GM23338 (cell line): ENCODE data around the gene SARS2. TPM values are rescaled to one million over a fixed set of nuclear protein-coding genes. Genes with fewer than 3 reads are reported as not detected.
A peak's percentile ranks its signal among the peaks of the same experiment; 100 is the strongest.

Experiments used
- ATAC-seq: fragments of 200-7000 bp; cut with Tn5 transposase; 3 replicates; pipeline ENCODE4 v1.9.1; 2020
- DNase-seq: peaks from one replicate; pipeline ENCODE4 v3.0.0-alpha.2; 2015; ENCODE audit warnings: low spot score
- H2AFZ ChIP-seq: fragments of 200-600 bp; sonication (generic); 2 replicates; pipeline ENCODE4 v1.8.0; 2016; ENCODE audit warnings: antibody characterized with exemption, mild to moderate bottlenecking, moderate library complexity
- H3F3A ChIP-seq: fragments of 200-600 bp; sonication (generic); replicated peaks from 2 replicates; pipeline ENCODE4 v1.8.0; 2017; ENCODE audit warnings: antibody characterized with exemption, mixed run types, low read depth
- H3K27ac ChIP-seq: fragments of 200-600 bp; sonication (generic); 2 replicates; pipeline ENCODE4 v1.6.1; 2016; ENCODE audit warnings: low read depth
- H3K27me3 ChIP-seq: fragments of 200-600 bp; sonication (generic); 2 replicates; pipeline ENCODE4 v1.8.0; 2016; ENCODE audit warnings: mild to moderate bottlenecking, mixed run types, moderate library complexity; ENCODE audit not compliant: insufficient read depth
- H3K36me3 ChIP-seq: fragments of 200-600 bp; sonication (generic); 2 replicates; pipeline ENCODE4 v1.8.0; 2016; ENCODE audit warnings: mild to moderate bottlenecking; ENCODE audit not compliant: insufficient read depth
- H3K4me1 ChIP-seq: fragments of 200-600 bp; sonication (generic); 2 replicates; pipeline ENCODE4 v1.8.0; 2016; ENCODE audit warnings: mild to moderate bottlenecking, moderate library complexity; ENCODE audit not compliant: insufficient read depth
- H3K4me2 ChIP-seq: fragments of 200-600 bp; sonication (generic); 2 replicates; pipeline ENCODE4 v1.7.1; 2017; ENCODE audit warnings: mixed run types
- H3K4me3 ChIP-seq: fragments of 200-600 bp; sonication (generic); 2 replicates; pipeline ENCODE4 v1.6.1; 2016; ENCODE audit warnings: mixed run types
- H3K79me2 ChIP-seq: fragments of 200-600 bp; sonication (generic); replicated peaks from 2 replicates; pipeline ENCODE4 v1.8.0; 2017; ENCODE audit warnings: mild to moderate bottlenecking; ENCODE audit not compliant: insufficient read depth
- H3K9me2 ChIP-seq: fragments of 200-600 bp; sonication (generic); 2 replicates; pipeline ENCODE4 v1.8.0; 2017; ENCODE audit not compliant: insufficient read depth
- H4K20me1 ChIP-seq: fragments of 200-600 bp; sonication (generic); replicated peaks from 2 replicates; pipeline ENCODE4 v1.8.0; 2017; ENCODE audit warnings: mild to moderate bottlenecking; ENCODE audit not compliant: insufficient read depth
- H3K27ac Mint-ChIP-seq: 2 replicates; pipeline ENCODE4 v1.8.0; 2020; ENCODE audit warnings: inconsistent platforms, mild to moderate bottlenecking, moderate library complexity, mixed read lengths
- H3K27me3 Mint-ChIP-seq: 3 replicates; pipeline ENCODE4 v1.8.0; 2022; ENCODE audit warnings: low read depth, mild to moderate bottlenecking, moderate library complexity, mixed read lengths, inconsistent platforms; ENCODE audit not compliant: insufficient read depth, poor library complexity
- H3K36me3 Mint-ChIP-seq: 3 replicates; pipeline ENCODE4 v1.8.0; 2021; ENCODE audit warnings: low read depth, mild to moderate bottlenecking, inconsistent platforms, moderate library complexity, mixed read lengths
- H3K4me1 Mint-ChIP-seq: 3 replicates; pipeline ENCODE4 v1.8.0; 2020; ENCODE audit warnings: mild to moderate bottlenecking, inconsistent platforms, mixed read lengths
- H3K4me3 Mint-ChIP-seq: 3 replicates; pipeline ENCODE4 v1.8.0; 2021; ENCODE audit warnings: moderate library complexity, mild to moderate bottlenecking, inconsistent platforms, mixed read lengths
- H3K9me3 Mint-ChIP-seq: 3 replicates; pipeline ENCODE4 v1.8.0; 2020; ENCODE audit warnings: moderate library complexity, mild to moderate bottlenecking, inconsistent platforms, mixed read lengths
- CREB1 ChIP-seq: fragments of 250-450 bp; sonication (Bioruptor Pico); IDR thresholded peaks from 2 replicates; pipeline ENCODE4 v1.5.0; 2020; ENCODE audit warnings: low read depth, mild to moderate bottlenecking, moderate library complexity
- EZH2 ChIP-seq: fragments of 200-600 bp; sonication (generic); IDR thresholded peaks from one replicate; pipeline ENCODE4 v1.8.0; 2017; ENCODE audit warnings: antibody characterized with exemption, mild to moderate bottlenecking, low read depth; ENCODE audit not compliant: unreplicated experiment
- EZH2phosphoT487 ChIP-seq: fragments of 200-600 bp; sonication (generic); IDR thresholded peaks from one replicate; pipeline ENCODE4 v1.8.1; 2018; ENCODE audit warnings: antibody characterized with exemption; ENCODE audit not compliant: unreplicated experiment
- JUNB ChIP-seq: IDR thresholded peaks from one replicate; pipeline ENCODE4 v1.6.1; 2016; ENCODE audit warnings: antibody characterized with exemption; ENCODE audit not compliant: unreplicated experiment
- POLR2AphosphoS5 ChIP-seq: IDR thresholded peaks from 2 replicates; pipeline ENCODE4 v1.6.1; 2016; ENCODE audit warnings: antibody characterized with exemption, low read depth
- STAT1 ChIP-seq: IDR thresholded peaks from one replicate; pipeline ENCODE4 v1.6.1; 2016; ENCODE audit warnings: antibody characterized with exemption; ENCODE audit not compliant: unreplicated experiment
- ZNF331 ChIP-seq: fragments of 250-450 bp; sonication (Bioruptor Pico); IDR thresholded peaks from 2 replicates; pipeline ENCODE4 v1.5.0; 2020; ENCODE audit warnings: low read depth, mild to moderate bottlenecking, moderate library complexity
- polyA plus RNA-seq: library from polyadenylated mRNA; unstranded; fragments of >200 nt; fragmentation: Nextera tagmentation; extraction: Ambion mirVana; gene quantifications from 2 replicates; pipeline ENCODE4 v1.2.1, GENCODE V29; 2016
- total RNA-seq: library from RNA; depleted of rRNA; stranded (reverse); fragments of >200 nt; shearing (Covaris generic); gene quantifications from 2 replicates; pipeline ENCODE4 v1.2.3, GENCODE V29; 2014
- TF ChIP-seq, protein P1 (sequence below): IDR thresholded peaks from one replicate; pipeline ENCODE4 v1.6.1; 2018; ENCODE audit warnings: antibody characterized with exemption; ENCODE audit not compliant: unreplicated experiment
- TF ChIP-seq, protein P2 (sequence below), 2 experiments: fragments of 200-600 bp in 1 of 2; sonication (generic) in 1 of 2; conservative IDR thresholded peaks; 2 replicates each; pipeline versions ENCODE4 v1.5.1 to v1.6.1; 2016 to 2017; ENCODE audit warnings: antibody characterized with exemption in 2 of 2, low read depth in 2 of 2, mild to moderate bottlenecking in 2 of 2, moderate library complexity in 1 of 2
- TF ChIP-seq, protein P3 (sequence below): IDR thresholded peaks from 2 replicates; pipeline ENCODE4 v1.6.1; 2016; ENCODE audit warnings: antibody characterized with exemption

The SARS2 gene
- total and polyA plus RNA-seq, 2 experiments from 2014 or later: 70.6 to 75.7 TPM

DNA sequence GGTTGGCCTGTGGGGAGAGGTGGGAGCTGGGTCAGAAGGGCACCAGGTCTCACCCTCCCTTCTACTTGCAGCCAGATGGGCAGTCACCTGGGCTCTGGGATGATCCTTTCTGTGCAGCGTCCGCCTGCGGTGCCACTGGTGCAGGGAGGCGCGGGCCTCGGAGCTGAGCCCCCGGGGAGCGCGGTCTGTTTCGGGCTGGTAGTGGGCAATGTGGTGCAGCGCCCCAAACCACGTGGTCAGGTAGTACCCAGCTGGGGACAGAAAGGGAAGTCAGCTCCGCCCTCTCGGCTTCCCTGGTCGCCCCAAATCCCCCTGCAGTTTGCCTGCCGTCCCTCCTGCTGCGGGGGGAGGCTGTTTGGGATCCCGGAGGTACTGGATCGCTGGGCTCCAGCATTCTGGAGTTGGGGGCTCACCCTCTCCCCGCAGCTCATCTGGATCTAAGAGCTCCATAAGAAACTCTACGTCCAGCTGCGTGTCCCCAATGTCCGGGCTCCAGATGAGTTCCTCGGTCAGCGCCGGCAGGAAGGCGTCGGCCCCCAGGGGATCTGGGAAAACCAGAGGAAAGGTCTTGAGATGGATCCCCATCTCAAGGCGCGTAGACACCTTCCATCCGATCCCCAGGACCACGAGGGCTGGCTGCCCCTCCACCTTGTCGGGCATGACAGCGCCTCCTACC lies 61.3 kb downstream of the SARS2 start:
- Histone ChIP-seq H3K4me2 (peak overlapping the region; percentile 91), H3K79me2 (no peaks in the 10 kb centered on the region), H4K20me1 (no peaks in the 10 kb centered on the region), H3K36me3 (no peaks in the 10 kb centered on the region), H3F3A (peaks cover 10% of the 10 kb centered on the region; the same call in 1 of the 2 replicates), H3K27me3 (peaks cover 19% of the 10 kb centered on the region), H3K9me2 (no peaks in the 10 kb centered on the region), H2AFZ (peak overlapping the region; percentile 97), H3K4me3 (peak overlapping the region; percentile 81), H3K27ac (no peak overlapping the region), H3K4me1 (no peaks in the 10 kb centered on the region)
- Mint-ChIP-seq H3K4me3 (peak overlapping the region; percentile 78), H3K36me3 (no peaks in the 10 kb centered on the region), H3K27ac (no peak overlapping the region), H3K9me3 (no peaks in the 10 kb centered on the region; the same call in 1 of the 3 replicates), H3K4me1 (peaks cover 8% of the 10 kb centered on the region; the same call in 2 of the 3 replicates), H3K27me3 (peaks cover 11% of the 10 kb centered on the region)
- TF ChIP-seq EZH2phosphoT487: no peak
- TF ChIP-seq JUNB: no peak
- TF ChIP-seq STAT1: no peak
- TF ChIP-seq, protein P1, sequence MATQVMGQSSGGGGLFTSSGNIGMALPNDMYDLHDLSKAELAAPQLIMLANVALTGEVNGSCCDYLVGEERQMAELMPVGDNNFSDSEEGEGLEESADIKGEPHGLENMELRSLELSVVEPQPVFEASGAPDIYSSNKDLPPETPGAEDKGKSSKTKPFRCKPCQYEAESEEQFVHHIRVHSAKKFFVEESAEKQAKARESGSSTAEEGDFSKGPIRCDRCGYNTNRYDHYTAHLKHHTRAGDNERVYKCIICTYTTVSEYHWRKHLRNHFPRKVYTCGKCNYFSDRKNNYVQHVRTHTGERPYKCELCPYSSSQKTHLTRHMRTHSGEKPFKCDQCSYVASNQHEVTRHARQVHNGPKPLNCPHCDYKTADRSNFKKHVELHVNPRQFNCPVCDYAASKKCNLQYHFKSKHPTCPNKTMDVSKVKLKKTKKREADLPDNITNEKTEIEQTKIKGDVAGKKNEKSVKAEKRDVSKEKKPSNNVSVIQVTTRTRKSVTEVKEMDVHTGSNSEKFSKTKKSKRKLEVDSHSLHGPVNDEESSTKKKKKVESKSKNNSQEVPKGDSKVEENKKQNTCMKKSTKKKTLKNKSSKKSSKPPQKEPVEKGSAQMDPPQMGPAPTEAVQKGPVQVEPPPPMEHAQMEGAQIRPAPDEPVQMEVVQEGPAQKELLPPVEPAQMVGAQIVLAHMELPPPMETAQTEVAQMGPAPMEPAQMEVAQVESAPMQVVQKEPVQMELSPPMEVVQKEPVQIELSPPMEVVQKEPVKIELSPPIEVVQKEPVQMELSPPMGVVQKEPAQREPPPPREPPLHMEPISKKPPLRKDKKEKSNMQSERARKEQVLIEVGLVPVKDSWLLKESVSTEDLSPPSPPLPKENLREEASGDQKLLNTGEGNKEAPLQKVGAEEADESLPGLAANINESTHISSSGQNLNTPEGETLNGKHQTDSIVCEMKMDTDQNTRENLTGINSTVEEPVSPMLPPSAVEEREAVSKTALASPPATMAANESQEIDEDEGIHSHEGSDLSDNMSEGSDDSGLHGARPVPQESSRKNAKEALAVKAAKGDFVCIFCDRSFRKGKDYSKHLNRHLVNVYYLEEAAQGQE: no peak
- TF ChIP-seq, protein P2, sequence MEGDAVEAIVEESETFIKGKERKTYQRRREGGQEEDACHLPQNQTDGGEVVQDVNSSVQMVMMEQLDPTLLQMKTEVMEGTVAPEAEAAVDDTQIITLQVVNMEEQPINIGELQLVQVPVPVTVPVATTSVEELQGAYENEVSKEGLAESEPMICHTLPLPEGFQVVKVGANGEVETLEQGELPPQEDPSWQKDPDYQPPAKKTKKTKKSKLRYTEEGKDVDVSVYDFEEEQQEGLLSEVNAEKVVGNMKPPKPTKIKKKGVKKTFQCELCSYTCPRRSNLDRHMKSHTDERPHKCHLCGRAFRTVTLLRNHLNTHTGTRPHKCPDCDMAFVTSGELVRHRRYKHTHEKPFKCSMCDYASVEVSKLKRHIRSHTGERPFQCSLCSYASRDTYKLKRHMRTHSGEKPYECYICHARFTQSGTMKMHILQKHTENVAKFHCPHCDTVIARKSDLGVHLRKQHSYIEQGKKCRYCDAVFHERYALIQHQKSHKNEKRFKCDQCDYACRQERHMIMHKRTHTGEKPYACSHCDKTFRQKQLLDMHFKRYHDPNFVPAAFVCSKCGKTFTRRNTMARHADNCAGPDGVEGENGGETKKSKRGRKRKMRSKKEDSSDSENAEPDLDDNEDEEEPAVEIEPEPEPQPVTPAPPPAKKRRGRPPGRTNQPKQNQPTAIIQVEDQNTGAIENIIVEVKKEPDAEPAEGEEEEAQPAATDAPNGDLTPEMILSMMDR (conservative IDR thresholded peaks at IDR 0.05; ENCODE audit: low read depth in 2 of 2): 0 out of 4 replicates have a peak, but pooled peaks of 1 of the 2 experiments have one; percentile 1
- ATAC-seq (peak; percentile 64), DNase-seq (peak; percentile 70)

DNA sequence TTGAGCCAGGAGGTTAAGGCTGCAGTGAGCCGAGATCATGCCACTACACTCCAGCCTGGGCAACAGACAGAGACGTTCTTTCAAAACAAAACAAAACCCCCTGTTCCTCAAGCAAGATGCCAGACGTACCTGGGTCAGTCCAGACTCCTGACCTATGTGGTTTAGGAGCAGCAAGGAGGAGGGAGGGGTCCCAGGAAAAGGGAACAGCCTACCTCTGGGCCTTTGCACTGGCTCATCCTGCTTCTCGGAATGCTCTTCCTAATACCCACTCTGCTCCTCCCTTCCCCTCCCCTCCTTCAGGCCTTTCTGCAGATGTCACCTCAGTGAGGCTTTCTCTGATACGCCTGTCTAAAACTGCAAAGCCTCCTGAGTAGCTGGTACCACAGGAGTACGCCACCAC lies 62.0 kb downstream of the SARS2 start:
- ATAC-seq (no peak), DNase-seq (no peak)
- Histone ChIP-seq H3K27me3 (peaks cover 19% of the 10 kb centered on the region), H3K27ac (no peak overlapping the region), H3F3A (peaks cover 10% of the 10 kb centered on the region; the same call in 1 of the 2 replicates), H3K36me3 (no peaks in the 10 kb centered on the region), H3K79me2 (no peaks in the 10 kb centered on the region), H3K4me2 (peak overlapping the region; percentile 91; the same call in 1 of the 2 replicates), H2AFZ (no peak overlapping the region; the same call in 1 of the 2 replicates), H3K4me1 (no peaks in the 10 kb centered on the region), H3K4me3 (peak overlapping the region; percentile 81), H4K20me1 (no peaks in the 10 kb centered on the region), H3K9me2 (no peaks in the 10 kb centered on the region)
- Mint-ChIP-seq H3K27ac (no peak overlapping the region), H3K9me3 (no peaks in the 10 kb centered on the region; the same call in 1 of the 3 replicates), H3K36me3 (no peaks in the 10 kb centered on the region), H3K27me3 (peaks cover 11% of the 10 kb centered on the region), H3K4me3 (no peak overlapping the region; the same call in 1 of the 3 replicates), H3K4me1 (peaks cover 8% of the 10 kb centered on the region; the same call in 2 of the 3 replicates)
- TF ChIP-seq ZNF331: no peak
- TF ChIP-seq POLR2AphosphoS5: no peak
- TF ChIP-seq CREB1: no peak
- TF ChIP-seq, protein P3, sequence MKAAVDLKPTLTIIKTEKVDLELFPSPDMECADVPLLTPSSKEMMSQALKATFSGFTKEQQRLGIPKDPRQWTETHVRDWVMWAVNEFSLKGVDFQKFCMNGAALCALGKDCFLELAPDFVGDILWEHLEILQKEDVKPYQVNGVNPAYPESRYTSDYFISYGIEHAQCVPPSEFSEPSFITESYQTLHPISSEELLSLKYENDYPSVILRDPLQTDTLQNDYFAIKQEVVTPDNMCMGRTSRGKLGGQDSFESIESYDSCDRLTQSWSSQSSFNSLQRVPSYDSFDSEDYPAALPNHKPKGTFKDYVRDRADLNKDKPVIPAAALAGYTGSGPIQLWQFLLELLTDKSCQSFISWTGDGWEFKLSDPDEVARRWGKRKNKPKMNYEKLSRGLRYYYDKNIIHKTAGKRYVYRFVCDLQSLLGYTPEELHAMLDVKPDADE: no peak
- TF ChIP-seq, protein P2 (conservative IDR thresholded peaks at IDR 0.05; ENCODE audit: low read depth in 2 of 2): no peak
- no peak for TF ChIP-seq EZH2
- no peak for TF ChIP-seq STAT1
- TF ChIP-seq, protein P1: no peak
- no peak for TF ChIP-seq JUNB
